Astrocyte of the cerebellum (primary cell): ENCODE results near the gene UST.

Source experiments
- DNase-seq: peaks from one replicate; pipeline ENCODE4 v3.0.0-alpha.2; 2011; ENCODE audit warnings: low read depth
- H3K4me3 ChIP-seq: 2 replicates; pipeline ENCODE4 v1.5.1; 2011; ENCODE audit warnings: mild to moderate bottlenecking, low read depth, low read length, moderate library complexity
- CTCF ChIP-seq: IDR thresholded peaks from 2 replicates; pipeline ENCODE4 v1.5.1; 2012; ENCODE audit warnings: low read length, low read depth, moderate library complexity, mild to moderate bottlenecking; ENCODE audit errors: missing control alignments
- in situ Hi-C: cut with HindIII; loops from 2 replicates; pipeline ENCODE4 v1.10.0; 2017; ENCODE audit warnings: low sequenced_read_pairs

UST gene

GRCh38 chr6:148814082-148814790, 67.4 kb downstream of the UST start:
- TF ChIP-seq CTCF = no peak
- no peak for DNase-seq
- no peak overlapping the region for H3K4me3 ChIP-seq

GRCh38 chr6:148814869-148815268, 68.0 kb downstream of the UST start:
- no peak for TF ChIP-seq CTCF
- in situ Hi-C loops = no loop called here
- H3K4me3 ChIP-seq = no peak overlapping the region
- no peak for DNase-seq

More at GRCh38 chr6:148814082-148814790, 67.4 kb downstream of the UST start:
- in situ Hi-C loops = no loop called here

- in situ Hi-C loops = no loop called here
- no peak for DNase-seq
- H3K4me3 ChIP-seq = no peak overlapping the region
- TF ChIP-seq CTCF = no peak
Measured at GRCh38 chr6:148816117-148816516, 69.3 kb downstream of the UST start.

GRCh38 chr6:148817689-148818088, 70.9 kb downstream of the UST start:
- no peak for TF ChIP-seq CTCF
- H3K4me3 ChIP-seq = no peak overlapping the region
- in situ Hi-C loops = no loop called here

GRCh38 chr6:148818939-148819575, 72.2 kb downstream of the UST start:
- no peak for TF ChIP-seq CTCF
- peak; percentile 37 for DNase-seq
- H3K4me3 ChIP-seq = no peak overlapping the region
- in situ Hi-C loops = no loop called here

More at GRCh38 chr6:148817689-148818088, 70.9 kb downstream of the UST start:
- no peak for DNase-seq

- no peak overlapping the region for H3K4me3 ChIP-seq
- no peak for DNase-seq
- in situ Hi-C loops = no loop called here
- no peak for TF ChIP-seq CTCF
Measured at GRCh38 chr6:148819852-148820251, 73.0 kb downstream of the UST start.
